Nucleus accumbens (tissue), 56 donors: ENCODE data around the gene BRF1.
A peak's percentile ranks its signal among the peaks of the same experiment; 100 is the strongest.

ENCODE experiments used
- DNase-seq, 56 donors: peaks; one replicate each; lab custom pipeline; 2025; lab: John Stamatoyannopoulos, UW

Gene BRF1

GRCh38 chr14:105271224-105271890 is 29.4 kb downstream of the BRF1 start:
- DNase-seq, result peak in 7 of 56 donors; percentile 5 to 30 (median 26)

- no peak for DNase-seq
These were observed 31.4 kb downstream of the BRF1 start for GRCh38 chr14:105269405-105269804.

GRCh38 chr14:105268736-105269354 is 32.0 kb downstream of the BRF1 start:
- no peak for DNase-seq

DNA sequence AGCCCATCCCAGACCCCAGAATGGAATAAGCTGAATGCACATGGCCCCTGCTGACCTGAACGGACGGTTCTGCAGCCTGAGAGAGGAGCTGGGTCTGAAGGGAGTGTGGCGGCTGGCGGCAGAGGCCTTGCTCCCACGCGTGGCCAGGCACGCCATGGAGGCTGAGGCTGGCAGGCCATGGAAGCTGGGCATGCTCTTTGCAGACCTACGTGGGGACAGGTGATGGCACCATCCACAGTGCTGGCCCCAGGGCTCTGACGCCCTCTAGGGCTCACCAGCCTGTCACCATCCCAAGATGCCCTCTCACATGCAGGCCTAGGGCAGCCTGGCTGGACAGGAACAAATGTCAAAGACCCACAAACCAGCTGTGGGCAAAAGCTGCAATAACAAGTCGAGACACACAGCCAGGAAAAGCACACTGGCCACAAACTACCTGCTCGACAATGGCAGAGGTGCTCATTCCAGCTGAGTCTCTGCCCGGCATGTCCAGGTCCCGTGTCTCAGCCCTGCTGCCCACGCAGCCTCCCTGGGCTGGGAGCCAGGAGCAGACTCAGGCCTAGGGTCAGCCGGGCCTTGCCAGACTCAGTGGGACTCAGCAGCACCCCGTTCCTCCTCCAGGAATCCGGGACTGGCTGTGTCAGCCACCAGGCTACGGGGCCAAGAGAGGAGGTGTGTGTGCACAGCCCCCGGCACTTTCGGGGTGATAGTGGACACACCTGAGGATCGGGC is 32.8 kb downstream of the BRF1 start:
- no peak for DNase-seq

GRCh38 chr14:105261781-105262180 is 39.0 kb downstream of the BRF1 start:
- DNase-seq, result no peak

- DNase-seq, result no peak
These were observed 39.8 kb downstream of the BRF1 start for GRCh38 chr14:105260959-105261358.

- DNase-seq, result no peak
These were observed 42.0 kb downstream of the BRF1 start for GRCh38 chr14:105258846-105259245.

- no peak for DNase-seq
These were observed 43.3 kb downstream of the BRF1 start for GRCh38 chr14:105257464-105257863.

DNA sequence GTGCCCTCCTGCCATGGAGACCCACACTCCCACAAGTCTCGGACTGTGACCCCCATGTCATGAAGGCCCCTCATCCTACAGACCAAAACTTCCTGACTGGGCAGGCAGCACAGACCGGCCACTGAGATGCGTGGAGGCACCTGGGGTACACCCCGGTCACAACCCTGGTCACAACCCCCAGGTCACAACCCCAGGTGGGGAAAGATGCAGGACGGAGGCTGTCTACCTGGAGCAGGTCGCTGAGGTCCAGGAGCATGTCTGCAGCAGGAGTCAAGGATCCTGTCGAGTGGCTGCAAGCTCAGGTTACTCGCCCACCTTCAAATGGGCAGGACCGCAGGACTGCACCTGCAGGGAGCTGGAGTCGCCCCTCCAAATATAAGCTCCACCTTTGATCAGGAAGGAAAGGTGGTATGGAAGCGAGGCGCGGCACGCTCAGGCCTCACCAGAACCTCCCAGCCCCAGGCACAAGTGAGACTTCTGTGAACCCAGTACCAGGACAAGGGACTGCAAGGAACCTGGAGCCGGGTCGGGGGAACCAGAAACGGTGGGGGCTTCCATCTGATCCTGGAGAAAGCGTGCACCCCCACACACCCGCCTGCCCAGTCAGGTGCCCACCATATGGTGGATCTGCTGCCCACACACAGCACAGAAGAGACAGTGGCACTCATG is 44.4 kb downstream of the BRF1 start:
- no peak for DNase-seq

- no peak for DNase-seq
These were observed 45.7 kb downstream of the BRF1 start for GRCh38 chr14:105255021-105255507.

- DNase-seq, result no peak
These were observed 47.5 kb downstream of the BRF1 start for GRCh38 chr14:105253329-105253682.

DNA sequence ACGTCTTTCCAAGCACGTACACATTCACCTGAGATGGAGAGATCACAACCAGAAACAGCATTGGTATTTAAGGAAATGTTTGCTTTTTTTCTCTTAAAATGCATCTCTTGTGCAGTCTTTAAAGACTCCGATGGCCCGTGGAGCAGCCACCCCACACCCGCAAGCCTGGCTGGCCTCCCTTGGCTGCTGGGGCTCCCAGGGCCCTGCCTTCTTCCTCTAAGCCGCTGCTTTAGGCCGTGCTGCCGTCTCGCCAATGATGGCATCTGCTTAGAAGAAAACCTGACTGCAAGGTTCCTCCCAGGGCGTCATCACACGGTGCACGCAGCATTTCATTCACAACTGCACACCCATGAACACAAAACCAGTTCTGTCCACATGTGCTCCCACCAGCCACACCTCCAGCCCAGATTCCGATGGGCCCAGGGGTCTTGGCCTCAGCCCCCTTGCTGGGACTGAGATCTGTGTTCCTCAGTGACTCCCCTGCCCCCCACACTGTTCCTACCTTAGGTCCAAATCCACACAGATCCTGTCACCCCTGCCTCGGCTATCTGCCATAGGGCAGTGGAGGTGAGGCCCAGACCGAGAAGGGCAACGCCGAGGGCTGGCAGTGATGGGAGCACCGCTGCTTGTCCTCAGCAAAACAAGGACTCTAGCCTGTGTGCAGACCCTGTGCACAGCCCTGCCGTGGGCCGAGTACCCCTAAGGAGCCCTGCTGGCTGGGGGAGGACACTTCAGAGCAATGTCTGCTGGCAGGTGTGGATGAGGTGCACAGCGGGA is 48.1 kb downstream of the BRF1 start:
- DNase-seq, result no peak

DNA sequence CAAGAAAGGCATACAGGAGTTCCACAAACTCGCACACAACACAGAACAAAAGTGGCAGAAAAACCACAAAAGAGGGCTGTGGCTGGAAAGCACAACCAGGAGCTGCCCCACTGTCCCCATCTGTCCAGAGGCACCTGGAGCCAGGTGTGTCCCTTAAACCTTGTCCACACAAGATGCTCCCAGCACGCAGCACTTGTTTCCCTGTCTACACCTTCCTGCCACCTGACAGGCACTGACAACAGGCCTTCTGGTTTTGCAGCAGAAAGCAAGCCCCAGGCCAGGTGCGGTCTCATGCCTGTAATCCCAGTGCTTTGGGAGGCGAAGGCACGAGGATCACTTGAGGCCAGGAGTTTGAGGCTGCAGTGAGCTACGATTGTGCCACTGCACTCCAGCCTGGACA is 48.9 kb downstream of the BRF1 start:
- no peak for DNase-seq

- no peak for DNase-seq
These were observed 49.8 kb downstream of the BRF1 start for GRCh38 chr14:105250986-105251385.

DNA sequence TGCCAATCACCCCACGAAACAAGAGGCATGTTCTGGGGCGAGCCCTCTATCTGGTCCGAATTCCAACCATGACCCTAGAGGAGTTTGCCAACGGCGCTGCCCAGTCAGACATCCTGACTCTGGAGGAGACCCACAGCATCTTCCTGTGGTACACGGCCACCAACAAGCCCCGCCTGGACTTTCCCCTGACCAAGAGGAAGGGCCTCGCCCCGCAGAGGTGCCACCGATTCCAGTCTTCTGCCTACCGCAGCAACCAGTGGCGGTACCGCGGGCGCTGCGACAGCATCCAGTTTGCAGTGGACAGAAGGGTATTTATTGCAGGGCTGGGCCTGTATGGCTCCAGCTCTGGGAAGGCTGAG is 50.8 kb downstream of the BRF1 start:
- DNase-seq, result no peak

DNA sequence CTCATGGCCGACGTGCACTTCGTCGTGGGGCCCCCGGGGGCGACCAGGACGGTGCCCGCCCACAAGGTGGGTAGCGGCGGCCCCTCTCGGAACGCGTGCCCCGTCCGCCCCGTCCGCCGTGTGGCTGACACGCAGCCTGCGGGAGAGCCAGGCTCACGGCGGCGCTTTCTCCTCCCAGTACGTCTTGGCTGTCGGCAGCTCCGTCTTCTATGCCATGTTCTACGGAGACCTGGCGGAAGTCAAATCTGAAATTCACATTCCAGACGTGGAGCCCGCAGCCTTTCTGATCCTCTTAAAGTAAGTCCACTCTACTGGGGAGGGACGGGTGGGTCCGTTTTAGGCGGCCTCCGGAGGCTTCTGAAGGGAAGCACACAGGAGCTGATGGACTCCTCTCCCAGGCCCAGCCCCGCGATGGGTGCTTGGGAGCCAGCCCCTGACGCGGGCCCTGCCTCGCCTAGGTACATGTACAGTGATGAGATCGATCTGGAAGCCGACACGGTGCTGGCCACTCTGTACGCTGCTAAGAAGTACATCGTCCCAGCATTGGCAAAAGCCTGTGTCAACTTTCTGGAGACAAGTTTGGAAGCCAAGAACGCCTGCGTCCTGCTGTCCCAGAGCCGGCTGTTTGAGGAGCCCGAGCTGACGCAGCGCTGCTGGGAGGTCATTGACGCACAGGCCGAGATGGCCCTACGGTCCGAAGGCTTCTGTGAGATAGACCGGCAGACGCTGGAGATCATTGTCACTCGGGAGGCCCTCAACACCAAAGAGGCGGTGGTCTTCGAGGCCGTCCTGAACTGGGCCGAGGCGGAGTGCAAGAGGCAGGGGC is 51.4 kb downstream of the BRF1 start:
- peak in 8 of 56 donors; percentile 33 to 51 (median 44) for DNase-seq

GRCh38 chr14:105248368-105249181 is 52.2 kb downstream of the BRF1 start, which contains the start of gene BTBD6:
Gene BTBD6, plus strand, starts transcription at chr14:105248533. Its CDS starts 179 bp downstream, at chr14:105248712.
- DNase-seq, result peak in 55 of 56 donors; percentile 27 to 89 (median 73)

DNA sequence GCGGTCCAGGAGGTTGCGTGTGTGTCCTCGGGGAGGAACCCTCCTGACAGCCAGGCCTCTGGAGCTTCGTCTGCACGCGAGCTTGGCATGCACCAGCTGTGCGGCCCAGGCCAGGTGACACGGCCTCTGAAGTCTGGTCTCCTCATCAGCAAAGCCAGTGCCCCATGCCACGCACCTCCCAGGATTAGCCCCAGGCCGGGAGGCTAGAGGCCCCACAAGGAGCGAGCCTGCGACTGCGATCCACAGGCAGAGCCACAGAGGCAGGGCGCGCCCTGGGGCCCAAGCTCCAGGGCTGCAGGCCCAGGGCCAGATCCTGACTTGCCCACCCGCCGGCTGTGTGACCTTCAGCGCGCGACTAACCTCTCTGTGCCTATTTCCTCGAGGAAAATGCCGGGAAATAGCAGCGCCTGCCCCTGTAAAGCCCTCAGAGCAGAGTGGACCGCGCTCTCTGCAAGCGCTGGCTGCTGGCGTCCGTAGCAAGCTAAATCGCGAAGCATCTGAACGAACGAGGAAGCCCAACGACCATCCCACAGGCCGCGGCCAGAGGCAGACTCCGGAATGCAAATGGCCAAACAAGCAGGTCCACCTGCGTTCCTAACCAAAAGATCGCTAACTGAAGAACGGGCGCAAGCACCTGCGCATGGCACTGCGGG is 53.0 kb downstream of the BRF1 start:
- no peak for DNase-seq
